H1 (cell line): ENCODE results near the gene MLC1. TPM values are rescaled to one million over a fixed set of nuclear protein-coding genes. Genes with fewer than 3 reads are reported as not detected.

Experiments
- BACH1 ChIP-seq: IDR thresholded peaks from 2 replicates; pipeline ENCODE4 v1.6.1; 2012; ENCODE audit warnings: low read length, improper control_type of control experiment
- EZH2 ChIP-seq: fragments of 200-600 bp; sonication (generic); IDR thresholded peaks from 2 replicates; pipeline ENCODE4 v1.7.1; 2012; ENCODE audit warnings: low read depth, mild to moderate bottlenecking, moderate library complexity, low read length, inconsistent platforms; ENCODE audit not compliant: severe bottlenecking
- KDM4A ChIP-seq: IDR thresholded peaks from one replicate; pipeline ENCODE4 v1.7.1; 2012; ENCODE audit warnings: low read depth, mild to moderate bottlenecking, moderate library complexity, low read length, inconsistent platforms; ENCODE audit not compliant: severe bottlenecking
- polyA plus RNA-seq, 7 experiments: library from polyadenylated mRNA; depleted of rRNA in 3 of 7; stranded (reverse) in 5 of 7; unstranded in 2 of 7; fragments of >200 nt in 5 of 7; fragments of 200-250 nt in 2 of 7; gene quantifications; 1 replicate in 5 of 7; 2 replicates in 1 of 7; 4 replicates in 1 of 7; pipeline versions ENCODE4 v1.2.1 to v1.2.3, GENCODE V29; 2011 to 2013; ENCODE audit warnings: missing spikeins in 2 of 7, mixed read lengths in 2 of 7
- total RNA-seq: library from RNA; stranded (reverse); fragmentation: NEBNext Ultra II Directional; extraction: Animal tissue kit (Norgen Biotek cat#: 25700); gene quantifications from 2 replicates; pipeline ENCODE4 v1.2.1, GENCODE V29; 2021
- TF ChIP-seq, protein P1 (sequence below): IDR thresholded peaks from 2 replicates; pipeline ENCODE4 v1.6.1; 2012; ENCODE audit warnings: inconsistent platforms

Gene MLC1
- total and polyA plus RNA-seq, 2 of the 8 experiments (the other 6 are each of a cell fraction or from before 2014, with no cell fraction given) = 0.20 TPM; not detected in 1

- TF ChIP-seq, protein P1, sequence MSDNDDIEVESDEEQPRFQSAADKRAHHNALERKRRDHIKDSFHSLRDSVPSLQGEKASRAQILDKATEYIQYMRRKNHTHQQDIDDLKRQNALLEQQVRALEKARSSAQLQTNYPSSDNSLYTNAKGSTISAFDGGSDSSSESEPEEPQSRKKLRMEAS = 0 out of 2 replicates have a peak, but pooled peaks have one; percentile 31
- peak; percentile 72 for TF ChIP-seq KDM4A
- peak; percentile 87 for TF ChIP-seq EZH2
- TF ChIP-seq BACH1 = peak; percentile 28; the same call in 1 of the 2 replicates
Measured at GRCh38 chr22:50014655-50015401, 70.4 kb downstream of the MLC1 start (continued).
